NCI-H1694 (cell line): ENCODE measurements around the gene DYSF.
"Not testable (repeated sequence)": the region's sequence is repeated elsewhere in the genome, so short reads cannot be mapped to it uniquely, and the experiment has no call there.

Experiments used
- DNase-seq: peaks from one replicate; lab custom pipeline; 2025; lab: John Stamatoyannopoulos, UW

Gene DYSF

GRCh38 chr2:71647356-71647755 is 194.0 kb downstream of the DYSF start:
- DNase-seq, result no peak

GRCh38 chr2:71655498-71655897 is 202.1 kb downstream of the DYSF start:
- no peak for DNase-seq

- not testable (repeated sequence) for DNase-seq
Measured at GRCh38 chr2:71658256-71658655, 204.9 kb downstream of the DYSF start.

GRCh38 chr2:71658771-71659170 is 205.4 kb downstream of the DYSF start:
- no peak for DNase-seq

GRCh38 chr2:71659868-71660518 is 206.6 kb downstream of the DYSF start:
- DNase-seq, result no peak

- DNase-seq, result no peak
Measured at GRCh38 chr2:71661782-71662181, 208.4 kb downstream of the DYSF start.

- no peak for DNase-seq
Measured at GRCh38 chr2:71662665-71663394, 209.5 kb downstream of the DYSF start.

GRCh38 chr2:71664161-71664560 is 210.8 kb downstream of the DYSF start:
- DNase-seq, result no peak

- no peak for DNase-seq
Measured at GRCh38 chr2:71665168-71666093, 212.1 kb downstream of the DYSF start.

- no peak for DNase-seq
Measured at GRCh38 chr2:71666094-71666474, 212.7 kb downstream of the DYSF start.

GRCh38 chr2:71667256-71668182 is 214.2 kb downstream of the DYSF start:
- no peak for DNase-seq

- DNase-seq, result no peak
Measured at GRCh38 chr2:71668326-71669057, 215.1 kb downstream of the DYSF start.

GRCh38 chr2:71669058-71669456 is 215.7 kb downstream of the DYSF start:
- DNase-seq, result no peak

- no peak for DNase-seq
Measured at GRCh38 chr2:71669628-71670429, 216.5 kb downstream of the DYSF start.

GRCh38 chr2:71670430-71670795 is 217.1 kb downstream of the DYSF start:
- no peak for DNase-seq

- no peak for DNase-seq
Measured at GRCh38 chr2:71671203-71671854, 218.0 kb downstream of the DYSF start.

GRCh38 chr2:71671895-71672825 is 218.8 kb downstream of the DYSF start:
- DNase-seq, result no peak
